ENCODE results near the gene TMA7. TPM values are rescaled to one million over a fixed set of nuclear protein-coding genes. Genes with fewer than 3 reads are reported as not detected.

Gene TMA7
- total and polyA plus RNA-seq, 2 of the 13 experiments (the other 11 are each of a cell fraction or from before 2014, with no cell fraction given): 100 to 486 TPM

GRCh38 chr3:48418140-48418539, 21.9 kb upstream of the TMA7 start:
- intact Hi-C loops (cut with micrococcal nuclease; ENCODE audit: unreplicated experiment) (no loop called here), in situ Hi-C loops (cut with HindIII; ENCODE audit: extremely low pct_ligation_motif_present, low pct_unique_long_range_greater_than_20kb) (no loop called here)
- peaks cover 78 to 99% of the 10 kb centered on the region in 2 experiments for H3K36me3 ChIP-seq (replicated peaks in 1 of 2; ENCODE audit: control insufficient read depth in 1 of 2, insufficient read depth in 2 of 2, low read length in 2 of 2)
- H3K27me3 ChIP-seq (ENCODE audit: control insufficient read depth in 1 of 2, insufficient read depth in 2 of 2, low read length in 2 of 2): no peaks in the 10 kb centered on the region
- no peak for DNase-seq (ENCODE audit: low spot score)
- WGBS (ENCODE audit: low lambda C conversion rate): 100% methylated on average over 11 of the region's 17 CpGs
- no peak for FAIRE-seq
- BruUV-seq (replicated peaks): no TSS peak
- H2AFZ ChIP-seq (ENCODE audit: low read length): no peak overlapping the region
- H3K4me3 ChIP-seq (replicated peaks in 1 of 3; ENCODE audit: insufficient read depth in 1 of 3, low read depth in 2 of 3, low read length in 3 of 3): no peak overlapping the region
- peaks cover 14% of the 10 kb centered on the region for H3K4me1 ChIP-seq (ENCODE audit: insufficient read depth, low read length)
- ChIA-PET POLR2A (interaction anchor here (1.6 to 11.1 kb wide), 3 partner anchors 12 to 29 kb away, joined by 4 to 130 read pairs (median 10); partner anchors contain the start of genes ATRIP and PLXNB1), CTCF (ENCODE audit: low intra/inter-chr PET ratio, low total read pairs) (no interaction called here)
- H3K9ac ChIP-seq (ENCODE audit: insufficient read depth, low read depth, low read length): no peak overlapping the region
- no peak overlapping the region for H3K27ac ChIP-seq (ENCODE audit: extremely low read length, insufficient read depth, low read length)
- H3K79me2 ChIP-seq (ENCODE audit: insufficient read depth, low read length): peaks cover 18% of the 10 kb centered on the region
- no peaks in the 10 kb centered on the region for H3K9me3 ChIP-seq (ENCODE audit: low read length)
- ATAC-seq: no peak
- H3K4me2 ChIP-seq (ENCODE audit: low read depth, low read length): no peak overlapping the region
- peaks cover 38% of the 10 kb centered on the region; the same call in 1 of the 2 replicates for H4K20me1 ChIP-seq (ENCODE audit: insufficient read depth, low read length)
- TF ChIP-seq ZSCAN20 (CRISPR knock-in tag; IDR thresholded peaks at IDR 0.05; ENCODE audit: borderline replicate concordance) (no peak), ZNF33B (CRISPR knock-in tag; IDR thresholded peaks at IDR 0.05) (no peak), ZNF496 (CRISPR knock-in tag; IDR thresholded peaks at IDR 0.05; ENCODE audit: insufficient replicate concordance) (no peak), DZIP1 (CRISPR knock-in tag; IDR thresholded peaks at IDR 0.05) (no peak), AGO2 (optimal IDR thresholded peaks at IDR 0.05; ENCODE audit: low read depth, low read length) (peak; percentile 79), MED1 (CRISPR knock-in tag; IDR thresholded peaks at IDR 0.05) (no peak), HMGA1 (CRISPR knock-in tag; conservative IDR thresholded peaks at IDR 0.05) (no peak), TBP (CRISPR knock-in tag; IDR thresholded peaks at IDR 0.05) (no peak), ARID2 (CRISPR knock-in tag; IDR thresholded peaks at IDR 0.05; ENCODE audit: borderline replicate concordance) (no peak), ZNF343 (CRISPR knock-in tag; IDR thresholded peaks at IDR 0.05) (no peak), RBFOX2 (IDR thresholded peaks at IDR 0.05; ENCODE audit: low read depth, low read length) (peak; percentile 72), TAF15 (IDR thresholded peaks at IDR 0.05; ENCODE audit: low read depth, low read length, poor library complexity, severe bottlenecking) (no peak), IKZF1 (IDR thresholded peaks at IDR 0.05) (no peak), ZBTB49 (CRISPR knock-in tag; IDR thresholded peaks at IDR 0.05; ENCODE audit: borderline replicate concordance) (no peak), TERF1 (CRISPR knock-in tag; IDR thresholded peaks at IDR 0.05) (no peak), ZBTB20 (CRISPR knock-in tag; IDR thresholded peaks at IDR 0.05; ENCODE audit: borderline replicate concordance, low read depth) (no peak), ZNF570 (CRISPR knock-in tag; IDR thresholded peaks at IDR 0.05; ENCODE audit: borderline replicate concordance) (no peak), ZNF580 (CRISPR knock-in tag; IDR thresholded peaks at IDR 0.05; ENCODE audit: borderline replicate concordance, low read depth) (no peak), POLR2G (IDR thresholded peaks at IDR 0.05; ENCODE audit: low read depth, low read length) (0 out of 2 replicates have a peak, but pooled peaks have one; percentile 33)
